GM12801 (cell line): ENCODE measurements around the gene TOM1.

Experiments used
- CTCF ChIP-seq: IDR thresholded peaks from one replicate; pipeline ENCODE4 v1.5.1; 2011; ENCODE audit warnings: control low read depth; ENCODE audit not compliant: insufficient read length; ENCODE audit errors: extremely low read depth

Gene TOM1

DNA sequence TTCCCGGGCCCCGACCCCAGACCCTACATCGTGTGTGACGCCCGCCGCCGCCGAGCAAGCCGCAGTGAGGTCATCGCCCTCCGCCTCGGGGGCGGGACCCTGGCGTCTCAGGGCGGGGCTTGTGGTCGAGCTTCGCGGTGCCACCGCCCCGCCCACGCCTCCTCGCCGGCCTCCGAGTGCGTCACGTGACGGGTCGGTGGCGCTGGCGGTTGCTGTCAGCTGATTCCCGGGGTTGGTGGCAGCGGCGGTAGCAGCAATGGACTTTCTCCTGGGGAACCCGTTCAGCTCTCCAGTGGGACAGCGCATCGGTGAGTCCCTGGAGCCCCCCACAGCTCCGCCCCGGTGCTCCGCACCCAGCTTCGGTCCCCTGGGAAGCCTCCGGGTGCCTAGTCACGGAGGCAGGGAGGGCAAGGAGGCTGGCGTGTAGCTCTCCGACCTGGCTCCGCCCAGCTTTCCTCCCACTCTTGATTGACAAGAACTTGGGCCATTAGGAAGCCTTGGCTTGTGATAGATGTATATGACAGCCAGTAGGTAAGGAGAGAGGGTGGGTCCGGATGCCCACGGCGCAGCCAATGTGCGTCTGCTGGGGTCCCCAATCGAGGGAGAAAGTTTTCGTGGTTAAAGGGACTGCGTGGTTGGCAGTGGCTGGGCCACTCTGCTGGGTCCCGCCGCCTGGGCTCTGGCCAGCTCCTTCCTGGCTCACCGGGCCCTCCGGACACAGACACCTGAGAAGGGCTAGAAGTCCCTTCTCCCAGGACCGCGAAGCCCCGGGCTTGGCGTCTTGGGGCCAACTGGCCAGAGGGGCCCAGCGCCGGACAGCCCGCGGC is at the start of gene TOM1:
Gene TOM1, plus strand, starts transcription at position 222 of the 827 bp plus-strand sequence. Its CDS starts 35 bp downstream, at position 257.
- TF ChIP-seq CTCF, result no peak

- no peak for TF ChIP-seq CTCF
Observed at GRCh38 chr22:35250156-35250555, 49.5 kb upstream of the TOM1 start.

DNA sequence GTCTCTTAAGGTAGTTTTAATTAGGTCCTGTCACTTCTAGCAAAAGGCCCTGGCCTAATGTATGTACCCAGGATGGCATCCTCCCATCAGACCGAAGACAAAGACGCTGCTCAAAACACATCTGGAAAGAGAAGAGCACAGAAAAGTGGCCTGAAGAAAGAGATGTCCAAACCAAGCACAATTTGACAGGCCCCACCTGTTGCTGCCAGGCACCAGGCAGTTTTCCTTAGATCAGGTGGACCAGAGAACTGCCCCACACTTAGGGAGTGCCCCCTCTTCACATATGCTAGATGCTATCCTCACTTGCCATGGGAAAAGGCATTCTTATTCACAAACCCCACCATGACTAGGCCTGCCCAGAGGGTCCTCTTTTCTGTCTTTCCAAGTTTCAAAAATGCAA is 45.7 kb upstream of the TOM1 start:
- TF ChIP-seq CTCF, result no peak

DNA sequence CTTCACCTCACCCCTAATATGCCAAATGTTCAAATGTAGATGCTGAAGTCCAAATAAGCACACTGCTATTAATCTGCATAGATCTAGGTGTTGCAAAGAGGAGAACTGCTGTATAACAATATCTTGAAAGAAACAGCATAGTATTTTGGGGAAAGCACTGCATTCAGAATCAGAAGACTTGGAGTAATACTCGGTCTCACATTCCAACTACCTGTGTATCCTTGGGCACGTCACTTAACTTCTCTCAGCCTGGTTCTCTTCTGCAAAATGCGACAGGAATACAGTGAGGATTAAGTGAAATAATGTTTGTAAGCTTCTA is 42.7 kb upstream of the TOM1 start:
- TF ChIP-seq CTCF, result no peak

DNA sequence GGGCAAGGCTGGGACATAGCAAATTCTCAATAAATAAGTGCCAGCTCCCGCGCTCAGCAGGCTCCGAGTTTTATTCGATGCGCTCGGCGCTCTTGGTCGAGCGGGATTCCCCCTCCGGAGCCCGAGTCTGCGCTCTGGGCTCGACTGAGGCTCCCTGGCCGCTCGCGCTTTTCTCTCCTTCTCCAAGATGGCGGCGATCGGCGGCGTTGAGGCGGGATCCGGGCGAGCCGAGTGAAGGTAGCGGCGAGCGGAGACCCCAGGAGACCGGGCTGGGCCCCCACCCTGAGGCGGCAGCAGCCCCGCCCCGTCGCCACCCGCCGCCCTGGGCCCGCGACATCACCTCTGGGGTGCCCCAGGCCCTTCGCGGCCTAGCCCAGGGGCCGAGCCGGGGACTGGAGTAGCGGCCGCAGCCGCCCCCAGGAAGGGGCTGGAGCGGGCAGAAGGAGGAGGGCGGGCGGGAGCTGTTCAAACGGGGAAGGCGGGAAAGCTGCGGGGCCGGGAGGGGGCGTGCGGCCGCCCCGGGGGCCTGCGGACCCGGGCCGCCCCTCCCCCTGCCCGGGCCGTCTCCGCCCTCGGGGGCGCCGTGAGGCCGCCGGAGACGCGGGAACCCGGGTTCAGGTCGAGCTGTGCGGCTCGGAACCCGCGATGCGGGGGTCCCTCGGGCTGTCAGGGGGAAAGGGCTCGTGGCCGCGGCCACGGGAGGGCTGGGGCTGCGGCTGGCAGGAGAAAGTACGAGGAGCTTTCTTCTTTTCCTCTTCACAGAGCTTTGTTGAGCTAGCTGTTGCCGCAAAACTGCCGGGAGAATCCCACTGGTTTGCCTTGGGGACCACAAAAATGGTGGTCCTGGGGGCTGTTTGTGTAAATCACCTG is 42.1 kb upstream of the TOM1 start, which contains the start of gene HMGXB4:
Gene HMGXB4, plus strand, starts transcription at position 173 of the 870 bp plus-strand sequence. CDS start 4,898 bp downstream, outside the sequence.
- TF ChIP-seq CTCF, result no peak

DNA sequence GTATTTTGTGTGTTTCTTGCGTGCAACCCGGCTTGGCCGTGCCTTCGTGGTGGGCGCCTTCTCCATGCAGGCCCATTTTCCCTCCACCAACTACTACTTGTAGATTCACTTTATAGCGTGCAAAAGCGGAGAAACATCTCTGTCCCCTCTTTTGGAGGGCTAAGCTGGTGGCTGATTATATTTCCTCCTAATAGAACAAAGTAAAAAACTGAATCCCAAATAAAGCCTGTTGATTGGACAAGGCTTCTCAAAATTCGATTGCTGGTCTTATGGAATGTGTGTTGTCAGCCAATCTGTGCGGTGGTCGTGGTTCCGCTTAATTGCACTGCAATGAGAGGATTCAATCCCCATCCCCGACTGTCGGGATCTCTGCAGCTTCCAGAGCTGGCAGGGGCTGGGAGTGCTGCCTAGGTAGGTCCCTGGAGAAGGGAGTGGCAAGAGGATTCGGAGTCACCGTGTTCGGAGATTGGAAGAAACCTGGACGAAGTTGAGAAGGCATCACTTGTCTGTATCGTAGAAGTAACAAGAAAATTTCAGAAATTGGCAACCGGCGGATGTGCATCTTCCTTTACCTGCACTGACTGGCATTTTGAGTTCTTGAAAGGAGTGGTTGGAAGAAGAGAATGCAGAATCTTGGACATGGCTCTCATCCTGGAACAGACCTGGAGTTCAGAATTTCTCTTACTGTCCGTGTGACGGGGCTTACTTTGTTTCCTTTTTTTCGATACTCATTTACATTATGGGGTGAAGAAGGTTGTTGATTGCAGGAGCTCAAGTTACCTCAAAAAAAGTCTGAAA is 41.3 kb upstream of the TOM1 start:
- no peak for TF ChIP-seq CTCF

DNA sequence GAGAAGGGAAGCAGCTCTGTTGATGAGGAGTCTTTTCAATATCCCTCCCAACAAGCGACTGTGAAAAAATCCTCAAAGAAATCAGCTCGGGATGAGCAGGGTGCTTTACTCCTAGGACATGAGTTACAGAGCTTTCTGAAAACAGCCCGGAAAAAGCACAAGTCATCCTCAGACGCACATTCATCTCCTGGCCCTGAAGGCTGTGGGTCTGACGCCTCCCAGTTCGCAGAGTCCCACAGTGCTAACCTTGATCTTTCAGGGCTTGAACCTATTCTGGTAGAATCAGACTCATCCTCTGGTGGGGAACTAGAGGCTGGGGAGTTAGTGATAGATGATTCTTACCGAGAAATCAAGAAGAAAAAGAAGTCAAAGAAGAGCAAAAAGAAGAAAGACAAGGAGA is 34.7 kb upstream of the TOM1 start:
- TF ChIP-seq CTCF, result no peak
